Mesenchymal stem cell (in vitro differentiated cells and primary cell): ENCODE measurements around the gene ISLR2.

Experiments used
- DNase-seq: peaks from one replicate; pipeline ENCODE4 v3.0.0-alpha.2; 2013
- H2AFZ ChIP-seq: one replicate; pipeline ENCODE4 v1.6.1; 2013; ENCODE audit warnings: low read depth, mild to moderate bottlenecking, control low read depth, inconsistent platforms, low read length, moderate library complexity
- H2AK5ac ChIP-seq: 2 replicates; pipeline ENCODE4 v1.6.1; 2013; ENCODE audit warnings: low read length, moderate library complexity, mild to moderate bottlenecking, inconsistent platforms; ENCODE audit not compliant: severe bottlenecking
- H2BK120ac ChIP-seq: one replicate; pipeline ENCODE4 v1.6.1; 2013; ENCODE audit warnings: low read depth, mild to moderate bottlenecking, inconsistent platforms, low read length, moderate library complexity
- H2BK12ac ChIP-seq, 2 experiments: one replicate each; pipeline ENCODE4 v1.6.1; 2013; ENCODE audit warnings: inconsistent platforms in 2 of 2, low read length in 2 of 2, mild to moderate bottlenecking in 2 of 2, moderate library complexity in 2 of 2, control low read depth in 1 of 2
- H2BK15ac ChIP-seq: one replicate; pipeline ENCODE4 v1.6.1; 2013; ENCODE audit warnings: mild to moderate bottlenecking, low read depth, inconsistent platforms; ENCODE audit not compliant: poor library complexity, severe bottlenecking
- H2BK5ac ChIP-seq: 2 replicates; pipeline ENCODE4 v1.6.1; 2013; ENCODE audit warnings: low read depth, mild to moderate bottlenecking, low read length, control low read depth, inconsistent platforms; ENCODE audit not compliant: poor library complexity, severe bottlenecking
- H3K14ac ChIP-seq, 2 experiments: one replicate each; pipeline ENCODE4 v1.6.1; 2013; ENCODE audit warnings: inconsistent platforms in 2 of 2, low read length in 2 of 2, control low read depth in 1 of 2, mild to moderate bottlenecking in 1 of 2, moderate library complexity in 1 of 2
- H3K18ac ChIP-seq, 2 experiments: one replicate each; pipeline ENCODE4 v1.6.1; 2013; ENCODE audit warnings: inconsistent platforms in 2 of 2, low read length in 2 of 2, control low read depth in 1 of 2, low read depth in 1 of 2, mild to moderate bottlenecking in 1 of 2
- H3K23ac ChIP-seq, 2 experiments: one replicate each; pipeline ENCODE4 v1.6.1; 2013; ENCODE audit warnings: inconsistent platforms in 2 of 2, low read length in 2 of 2, mild to moderate bottlenecking in 2 of 2, moderate library complexity in 2 of 2, control low read depth in 1 of 2
- H3K27ac ChIP-seq: 2 replicates; pipeline ENCODE4 v1.5.1; 2013; ENCODE audit warnings: mild to moderate bottlenecking, moderate library complexity, low read length, control low read depth, inconsistent platforms; ENCODE audit not compliant: poor library complexity, severe bottlenecking
- H3K27me3 ChIP-seq, 2 experiments: 2 replicates each; pipeline versions ENCODE4 v1.6.1 to v1.7.0; 2013; ENCODE audit warnings: low read length in 2 of 2, mild to moderate bottlenecking in 2 of 2, moderate library complexity in 2 of 2, control low read depth in 1 of 2, inconsistent platforms in 1 of 2; ENCODE audit not compliant: control insufficient read depth in 1 of 2, insufficient read depth in 1 of 2
- H3K36me3 ChIP-seq, 2 experiments: 2 replicates each; pipeline versions ENCODE4 v1.6.1 to v1.7.0; 2013; ENCODE audit warnings: low read length in 2 of 2, control low read depth in 1 of 2, inconsistent platforms in 1 of 2, low read depth in 1 of 2, mild to moderate bottlenecking in 1 of 2; ENCODE audit not compliant: insufficient read depth in 2 of 2, control insufficient read depth in 1 of 2
- H3K4ac ChIP-seq, 2 experiments: one replicate each; pipeline ENCODE4 v1.6.1; 2013; ENCODE audit warnings: inconsistent platforms in 2 of 2, low read length in 2 of 2, mild to moderate bottlenecking in 2 of 2, moderate library complexity in 2 of 2, control low read depth in 1 of 2, low read depth in 1 of 2
- H3K4me1 ChIP-seq: 2 replicates; pipeline ENCODE4 v1.6.1; 2013; ENCODE audit warnings: low read depth, low read length, control low read depth; ENCODE audit not compliant: control insufficient read depth, insufficient read depth
- H3K4me2 ChIP-seq: 2 replicates; pipeline ENCODE4 v1.6.1; 2013; ENCODE audit warnings: low read length, mild to moderate bottlenecking, inconsistent platforms; ENCODE audit not compliant: poor library complexity, severe bottlenecking
- H3K4me3 ChIP-seq, 2 experiments: 2 replicates each; pipeline versions ENCODE4 v1.5.1 to v1.7.0; 2013; ENCODE audit warnings: low read length in 2 of 2, mild to moderate bottlenecking in 2 of 2, control low read depth in 1 of 2, low read depth in 1 of 2; ENCODE audit not compliant: insufficient read depth in 1 of 2
- H3K79me1 ChIP-seq: replicated peaks from 2 replicates; pipeline ENCODE4 v1.6.1; 2013; ENCODE audit warnings: mild to moderate bottlenecking, control low read depth, low read length, inconsistent platforms; ENCODE audit not compliant: poor library complexity, severe bottlenecking
- H3K9ac ChIP-seq: 2 replicates; pipeline ENCODE4 v1.7.0; 2013; ENCODE audit warnings: mild to moderate bottlenecking, low read length, moderate library complexity
- H3K9me3 ChIP-seq: 2 replicates; pipeline ENCODE4 v1.7.0; 2013; ENCODE audit warnings: mild to moderate bottlenecking, low read length; ENCODE audit not compliant: control insufficient read depth
- H4K8ac ChIP-seq: one replicate; pipeline ENCODE4 v1.6.1; 2013; ENCODE audit warnings: inconsistent platforms, mild to moderate bottlenecking, low read length, moderate library complexity
- H4K91ac ChIP-seq: one replicate; pipeline ENCODE4 v1.6.1; 2013; ENCODE audit warnings: mild to moderate bottlenecking, low read length, inconsistent platforms
- WGBS: methylation state at CpG from one replicate; pipeline ENCODE4 v1.1.7; 2013; ENCODE audit warnings: mixed read lengths; 5-methylcytosine and 5-hydroxymethylcytosine counted together

ISLR2 gene

DNA sequence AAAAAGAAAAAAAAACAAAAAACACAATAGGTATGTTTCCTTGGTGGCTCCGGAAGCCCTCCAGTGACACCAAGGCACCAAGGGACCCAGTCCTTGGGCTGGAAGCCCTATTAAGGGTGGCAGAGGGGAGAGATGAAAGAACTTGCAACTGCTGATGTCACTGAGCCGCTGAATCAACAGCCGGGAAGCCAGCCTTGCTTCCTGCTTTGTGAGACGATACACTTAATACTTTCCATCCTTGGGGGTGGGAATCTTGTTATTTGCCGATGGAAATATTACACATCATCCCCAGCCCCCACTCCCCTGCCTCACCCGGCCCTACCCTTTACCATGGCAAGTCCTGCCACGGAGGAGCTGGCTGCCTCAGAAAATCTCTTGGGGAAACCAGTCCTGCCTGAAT, 5.6 kb upstream of the ISLR2 start:
- no peak overlapping the region for H2BK5ac ChIP-seq
- H4K91ac ChIP-seq: no peak overlapping the region
- H3K79me1 ChIP-seq: no peaks in the 10 kb centered on the region
- no peak overlapping the region for H3K14ac ChIP-seq
- H3K4me3 ChIP-seq: no peak overlapping the region
- H3K27ac ChIP-seq: no peak overlapping the region
- no peaks in the 10 kb centered on the region for H3K9me3 ChIP-seq
- no peak overlapping the region for H2BK15ac ChIP-seq
- no peak overlapping the region for H3K18ac ChIP-seq
- H3K36me3 ChIP-seq: no peaks in the 10 kb centered on the region
- no peak overlapping the region for H2AFZ ChIP-seq
- no peak overlapping the region for H3K4me2 ChIP-seq
- H3K4me1 ChIP-seq: peaks cover 23% of the 10 kb centered on the region
- no peak overlapping the region for H2BK12ac ChIP-seq
- no peak overlapping the region for H3K23ac ChIP-seq
- H3K9ac ChIP-seq: no peak overlapping the region
- 88% methylated on average over 6 of the region's 7 CpGs for WGBS
- no peak overlapping the region for H2BK120ac ChIP-seq
- no peak overlapping the region for H3K4ac ChIP-seq
- H3K27me3 ChIP-seq: peaks cover 79 to 83% of the 10 kb centered on the region in 2 experiments
- H2AK5ac ChIP-seq: no peak overlapping the region
- no peak overlapping the region for H4K8ac ChIP-seq
- no peak for DNase-seq

DNA sequence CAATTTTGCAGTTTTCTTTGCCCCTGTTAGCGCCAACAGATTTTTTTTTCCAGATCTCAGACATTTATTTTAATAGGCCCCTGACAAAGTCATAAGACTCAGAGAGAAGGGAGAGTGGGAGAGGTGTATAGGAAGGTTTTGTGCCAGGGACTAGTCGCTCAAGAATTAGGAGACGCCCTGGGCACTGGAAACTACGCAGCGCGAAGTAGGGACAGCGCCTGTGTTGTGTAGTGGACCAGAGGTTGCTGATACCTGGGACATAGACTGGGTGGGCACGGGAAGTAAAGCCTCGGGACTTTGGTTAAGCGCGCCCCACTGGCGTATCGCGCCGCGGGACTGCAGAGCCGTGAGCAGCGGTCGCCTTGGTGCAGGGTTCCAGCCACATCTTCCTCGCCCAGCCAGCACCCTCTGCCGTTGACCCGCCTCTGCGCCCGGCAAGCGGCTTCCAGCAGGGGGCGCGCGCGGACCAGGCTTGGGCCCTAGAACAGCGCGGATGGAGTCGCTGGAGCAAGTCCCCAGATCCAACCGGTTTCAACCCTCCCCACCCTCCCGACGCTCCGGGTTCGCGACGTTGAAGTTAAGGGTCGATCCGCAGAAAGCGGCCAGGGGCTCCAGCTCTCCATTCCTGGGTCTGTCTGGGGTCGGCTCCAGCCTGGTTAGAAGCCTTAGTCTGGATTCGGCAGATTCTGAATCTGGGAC, 3.0 kb upstream of the ISLR2 start:
- Histone ChIP-seq H3K23ac (no peak overlapping the region), H3K14ac (no peak overlapping the region), H3K9ac (peak overlapping the region; percentile 83), H3K79me1 (no peaks in the 10 kb centered on the region), H3K9me3 (no peaks in the 10 kb centered on the region), H3K4me2 (peak overlapping the region; percentile 89), H3K4me1 (peaks cover 33% of the 10 kb centered on the region), H2BK5ac (no peak overlapping the region), H2BK15ac (no peak overlapping the region), H4K8ac (no peak overlapping the region), H3K4me3 (peak overlapping the region; percentile 47 to 76), H3K4ac (no peak overlapping the region), H4K91ac (no peak overlapping the region), H2BK120ac (no peak overlapping the region), H2BK12ac (no peak overlapping the region), H3K36me3 (no peaks in the 10 kb centered on the region), H3K27ac (no peak overlapping the region), H2AK5ac (no peak overlapping the region), H2AFZ (no peak overlapping the region), H3K18ac (peak overlapping the region in 1 of 2 experiments; percentile 23), H3K27me3 (peaks cover 82 to 83% of the 10 kb centered on the region in 2 experiments)
- peak; percentile 79 for DNase-seq
- 14% methylated on average over 43 of the region's 44 CpGs for WGBS

DNA sequence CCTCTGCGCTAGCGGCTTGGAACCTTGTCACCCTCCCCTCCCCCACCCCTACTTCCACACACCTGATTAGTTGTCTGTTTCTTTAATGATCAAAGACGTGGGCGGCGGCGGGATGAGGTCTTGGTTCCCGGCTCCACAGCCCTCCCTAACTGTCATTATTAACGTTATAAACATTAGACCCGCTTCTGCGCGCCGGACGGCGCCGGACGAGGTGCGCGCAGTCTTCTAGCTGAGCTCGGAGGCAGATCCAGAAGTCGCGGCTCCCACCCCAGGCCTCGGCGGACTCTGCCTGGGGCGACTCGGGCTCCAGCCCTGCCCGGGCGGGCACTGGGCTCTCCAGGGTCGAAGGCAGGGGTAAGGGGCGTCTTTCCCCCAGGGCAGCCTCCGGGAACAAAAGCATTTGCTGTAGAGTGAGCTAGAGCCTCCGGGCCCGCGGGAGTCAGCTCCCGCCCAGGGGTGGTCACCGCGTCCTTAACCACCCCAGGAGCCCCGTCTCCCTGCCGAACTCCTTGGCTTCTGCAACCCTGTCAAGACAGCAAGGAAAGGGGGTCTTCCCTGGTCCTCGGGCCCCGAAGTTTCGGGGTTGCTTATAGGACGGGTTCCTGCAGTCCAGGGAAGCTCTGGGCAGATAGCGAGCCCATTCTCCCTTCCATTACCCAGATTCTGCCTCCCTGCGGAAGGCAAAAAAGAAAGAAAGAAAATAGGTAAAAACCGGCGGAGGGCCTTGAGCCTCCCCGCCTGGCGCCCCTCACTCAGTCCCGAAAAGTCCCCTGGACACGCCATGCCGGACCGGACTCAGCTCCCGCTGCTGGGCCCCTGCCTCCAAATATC, 2.2 kb upstream of the ISLR2 start:
- Histone ChIP-seq H3K27ac (no peak overlapping the region), H3K4me1 (peaks cover 33% of the 10 kb centered on the region), H2BK15ac (no peak overlapping the region), H4K8ac (no peak overlapping the region), H3K36me3 (peaks cover 0 to 3% of the 10 kb centered on the region in 2 experiments), H2AK5ac (no peak overlapping the region), H3K9me3 (no peaks in the 10 kb centered on the region), H3K4me3 (peak overlapping the region; percentile 47 to 76), H2BK120ac (no peak overlapping the region), H3K23ac (peak overlapping the region in 1 of 2 experiments; percentile 36), H3K9ac (peak overlapping the region; percentile 83), H3K4ac (no peak overlapping the region), H2BK5ac (no peak overlapping the region), H3K79me1 (no peaks in the 10 kb centered on the region), H4K91ac (no peak overlapping the region), H3K14ac (no peak overlapping the region), H2BK12ac (no peak overlapping the region), H3K27me3 (peaks cover 82 to 83% of the 10 kb centered on the region in 2 experiments), H3K4me2 (peak overlapping the region; percentile 89), H3K18ac (no peak overlapping the region), H2AFZ (no peak overlapping the region)
- WGBS: 2% methylated on average over 52 of the region's 53 CpGs
- no peak for DNase-seq
